Heart left ventricle (tissue), 16 donors: ENCODE measurements around the gene BOD1L1. TPM values are rescaled to one million over a fixed set of nuclear protein-coding genes. Genes with fewer than 3 reads are reported as not detected.
"Not testable (repeated sequence)": the region's sequence is repeated elsewhere in the genome, so short reads cannot be mapped to it uniquely, and the experiment has no call there.

Experiments used
- ATAC-seq, 4 donors: fragments of 200-7000 bp; cut with Tn5 transposase; one replicate each; pipeline ENCODE4 v1.9.1; 2020 to 2022; ENCODE audit warnings: moderate library complexity in 4 of 4, mild to moderate bottlenecking in 3 of 4, moderate number of reproducible peaks in 1 of 4
- DNase-seq, 5 donors: peaks; one replicate each; pipeline ENCODE4 v3.0.0-alpha.2; 2020
- H3K27ac ChIP-seq, 12 donors: fragments of 200-600 bp; sonication (generic) in 4 of 12; one replicate each; pipeline versions ENCODE4 v1.5.0 to v1.8.0; 2016 to 2022; ENCODE audit warnings: mild to moderate bottlenecking in 2 of 12
- H3K27me3 ChIP-seq, 9 donors: fragments of 200-600 bp; sonication (generic) in 2 of 9; one replicate each; pipeline versions ENCODE4 v1.5.1 to v1.8.0; 2016 to 2022; ENCODE audit warnings: mild to moderate bottlenecking in 3 of 9
- H3K36me3 ChIP-seq, 9 donors: fragments of 200-600 bp; sonication (generic) in 2 of 9; one replicate each; pipeline versions ENCODE4 v1.5.0 to v1.8.0; 2018 to 2022; ENCODE audit warnings: mild to moderate bottlenecking in 2 of 9
- H3K4me1 ChIP-seq, 12 donors: fragments of 200-600 bp; sonication (generic) in 4 of 12; one replicate each; pipeline versions ENCODE4 v1.5.0 to v1.8.0; 2016 to 2022; ENCODE audit warnings: mild to moderate bottlenecking in 3 of 12
- H3K4me3 ChIP-seq, 12 donors: fragments of 200-600 bp; sonication (generic) in 4 of 12; one replicate each; pipeline versions ENCODE4 v1.5.0 to v1.8.0; 2017 to 2022; ENCODE audit warnings: mild to moderate bottlenecking in 9 of 12, moderate library complexity in 4 of 12
- H3K9me3 ChIP-seq, 12 donors: fragments of 200-600 bp; sonication (generic) in 4 of 12; one replicate each; pipeline versions ENCODE4 v1.5.0 to v1.8.0; 2016 to 2022; ENCODE audit warnings: mild to moderate bottlenecking in 1 of 12
- CTCF ChIP-seq, 12 donors: fragments of 200-600 bp; sonication (generic) in 4 of 12; IDR thresholded peaks; one replicate each; pipeline versions ENCODE4 v1.5.0 to v1.8.0; 2018 to 2022; ENCODE audit warnings: antibody characterized with exemption in 12 of 12, mild to moderate bottlenecking in 5 of 12
- POLR2A ChIP-seq, 2 donors: fragments of 450-650 bp; IDR thresholded peaks; one replicate each; pipeline ENCODE4 v1.6.1; 2017; ENCODE audit warnings: antibody characterized with exemption in 2 of 2, mild to moderate bottlenecking in 2 of 2, moderate library complexity in 2 of 2
- WGBS, 4 donors: extraction: QIAGEN DNeasy Blood & Tissue Kit in 2 of 4; methylation state at CpG; one replicate each; pipeline versions ENCODE4 v1.1.5 to v1.1.7; 2013 to 2018; 5-methylcytosine and 5-hydroxymethylcytosine counted together
- intact Hi-C, 10 donors: fragments of 100-400 bp; cut with DNase I; formaldehyde crosslinking; loops; one replicate each; pipeline versions ENCODE4 v1.11.1 to v1.14.2; 2022
- polyA plus RNA-seq, 2 donors: library from polyadenylated mRNA; stranded (reverse); fragments of 200-250 nt; gene quantifications; one replicate each; pipeline ENCODE4 v1.2.3, GENCODE V29; 2013
- total RNA-seq, 9 donors: library from RNA; depleted of rRNA in 2 of 9; stranded (reverse); fragments of >200 nt in 2 of 9; fragmentation: NEBNext Ultra II Directional in 3 of 9; extraction: Animal tissue kit (Norgen Biotek cat#: 25700) in 3 of 9; gene quantifications; one replicate each; pipeline versions ENCODE4 v1.1.0 to v1.2.4, GENCODE V29; 2016 to 2023
- donor health status: ischemic (EF 13 %, LVEDD 7.1; RV severe dilation, severe dysfunction).
- donor health status: healthy with polysubstance abuse.
- donor health status: DM: no; HTN: yes; CAD: no.
- donor health status: DM: no; HTN: no; CAD: no.
- donor health status: ischemic (EF 25% LVEDD 6.9; RV normal size, moderate dysfunction).
- donor health status: ischemic (EF 25% LVEDD 5.7; RV mildly dilated, moderate dysfunction).
- donor health status: healthy.
- donor health status: DM: yes; HTN: yes; CAD: no.
- donor health status: ischemic (EF 35%, LVEDD 5.7; RV mildly dilated, moderate dysfunction).
- donor health status: nonischemic (EF 11% LVEDD 7.7; RV severe dilation, severe dysfunction).
- donor health status: DM: yes; HTN: yes; CAD: no.
- donor health status: PGD.
- donor health status: ischemic (EF 29% LVEDD 5.4; RV normal size, mild dysfunction).
- donor health status: nonischemic (EF 23%, LVEDD 6.1; RV moderate dilation, normal function).

Gene BOD1L1
- total and polyA plus RNA-seq, 11 donors, result 10.9 to 29.2 (median 18.7) TPM

GRCh38 chr4:13562876-13563275 lies 64.6 kb downstream of the BOD1L1 start:
- H3K36me3 ChIP-seq, result peaks cover 0 to 15% (median 7%) of the 10 kb centered on the region in 9 donors
- TF ChIP-seq CTCF (IDR thresholded peaks at IDR 0.05) (no peak), POLR2A (IDR thresholded peaks at IDR 0.05) (no peak)
- no peak overlapping the region for H3K4me3 ChIP-seq
- intact Hi-C loops, result no loop called here
- H3K27me3 ChIP-seq, result no peaks in the 10 kb centered on the region
- no peak for ATAC-seq
- no peak for DNase-seq
- 85 to 97% (median 89%) methylated on average over 1 of the region's 1 CpG for WGBS, 4 donors
- H3K9me3 ChIP-seq, result peaks cover 0 to 5% (median 0%) of the 10 kb centered on the region in 12 donors
- no peak overlapping the region for H3K27ac ChIP-seq
- no peaks in the 10 kb centered on the region for H3K4me1 ChIP-seq

GRCh38 chr4:13561673-13562072 lies 65.9 kb downstream of the BOD1L1 start:
- DNase-seq (no peak), ATAC-seq (no peak)
- peaks cover 0 to 5% (median 0%) of the 10 kb centered on the region in 12 donors for H3K9me3 ChIP-seq
- peaks cover 0 to 5% (median 0%) of the 10 kb centered on the region in 9 donors for H3K27me3 ChIP-seq
- 67 to 76% (median 73%) methylated on average over 4 of the region's 4 CpGs for WGBS, 4 donors
- no peak overlapping the region for H3K27ac ChIP-seq
- no peaks in the 10 kb centered on the region for H3K4me1 ChIP-seq
- intact Hi-C loops, result no loop called here
- no peak overlapping the region for H3K4me3 ChIP-seq
- TF ChIP-seq CTCF (IDR thresholded peaks at IDR 0.05) (no peak), POLR2A (IDR thresholded peaks at IDR 0.05) (no peak)
- H3K36me3 ChIP-seq, result peaks cover 0 to 7% (median 3%) of the 10 kb centered on the region in 9 donors

GRCh38 chr4:13560111-13560510 lies 67.4 kb downstream of the BOD1L1 start:
- H3K27ac ChIP-seq, H3K27me3 ChIP-seq, ATAC-seq, H3K4me1 ChIP-seq, intact Hi-C loops, H3K9me3 ChIP-seq, H3K4me3 ChIP-seq, H3K36me3 ChIP-seq, DNase-seq: not testable (repeated sequence)
- WGBS, 4 donors, result 62 to 68% (median 67%) methylated on average over 5 of the region's 5 CpGs

GRCh38 chr4:13559413-13559812 lies 68.1 kb downstream of the BOD1L1 start:
- H3K4me3 ChIP-seq, result no peak overlapping the region
- DNase-seq (no peak), ATAC-seq (no peak)
- peaks cover 0 to 5% (median 0%) of the 10 kb centered on the region in 12 donors for H3K9me3 ChIP-seq
- no peaks in the 10 kb centered on the region for H3K36me3 ChIP-seq
- 24 to 50% (median 39%) methylated on average over 2 of the region's 2 CpGs for WGBS, 4 donors
- peaks cover 0 to 7% (median 0%) of the 10 kb centered on the region in 9 donors for H3K27me3 ChIP-seq
- no peak for TF ChIP-seq CTCF (IDR thresholded peaks at IDR 0.05)
- TF ChIP-seq POLR2A (IDR thresholded peaks at IDR 0.05), result no peak
- H3K4me1 ChIP-seq, result no peaks in the 10 kb centered on the region
- no peak overlapping the region for H3K27ac ChIP-seq
- intact Hi-C loops, result no loop called here

GRCh38 chr4:13558881-13559280 lies 68.6 kb downstream of the BOD1L1 start:
- DNase-seq (no peak), ATAC-seq (no peak)
- H3K27ac ChIP-seq, result no peak overlapping the region
- peaks cover 0 to 9% (median 0%) of the 10 kb centered on the region in 9 donors for H3K27me3 ChIP-seq
- TF ChIP-seq CTCF (IDR thresholded peaks at IDR 0.05) (no peak), POLR2A (IDR thresholded peaks at IDR 0.05) (no peak)
- WGBS, 4 donors, result 80 to 86% (median 84%) methylated on average over 1 of the region's 1 CpG
- H3K36me3 ChIP-seq, result no peaks in the 10 kb centered on the region
- H3K9me3 ChIP-seq, result peaks cover 0 to 3% (median 0%) of the 10 kb centered on the region in 12 donors
- H3K4me3 ChIP-seq, result no peak overlapping the region
- no peaks in the 10 kb centered on the region for H3K4me1 ChIP-seq
- intact Hi-C loops, result no loop called here
